Psoas muscle (tissue), 8 donors: ENCODE data around the gene SYT1. TPM values are rescaled to one million over a fixed set of nuclear protein-coding genes. Genes with fewer than 3 reads are reported as not detected.

Experiments
- ATAC-seq, 4 donors: fragments of 200-7000 bp; cut with Tn5 transposase; one replicate each; pipeline ENCODE4 v1.9.1; 2020; ENCODE audit warnings: moderate library complexity in 3 of 4, mild to moderate bottlenecking in 2 of 4
- DNase-seq, 2 donors: peaks; one replicate each; pipeline ENCODE4 v3.0.0-alpha.2; 2020
- H3K27ac ChIP-seq: fragments of 200-600 bp; one replicate; pipeline ENCODE4 v1.8.0; 2022
- H3K27me3 ChIP-seq, 3 donors: fragments of 200-600 bp in 1 of 3; one replicate each; pipeline versions ENCODE4 v1.6.1 to v1.8.0; 2013 to 2022; ENCODE audit warnings: low read length in 2 of 3, mild to moderate bottlenecking in 2 of 3, moderate library complexity in 1 of 3; ENCODE audit not compliant: insufficient read depth in 3 of 3
- H3K36me3 ChIP-seq, 2 donors: fragments of 200-600 bp in 1 of 2; one replicate each; pipeline versions ENCODE4 v1.6.1 to v1.8.0; 2013 to 2022; ENCODE audit warnings: low read depth in 1 of 2, mild to moderate bottlenecking in 1 of 2, moderate library complexity in 1 of 2; ENCODE audit not compliant: insufficient read depth in 1 of 2
- H3K4me1 ChIP-seq: fragments of 200-600 bp; one replicate; pipeline ENCODE4 v1.8.0; 2022
- H3K4me3 ChIP-seq: fragments of 200-600 bp; one replicate; pipeline ENCODE4 v1.8.0; 2022; ENCODE audit warnings: mild to moderate bottlenecking
- H3K9me3 ChIP-seq: fragments of 200-600 bp; one replicate; pipeline ENCODE4 v1.8.0; 2022
- WGBS, 3 donors: extraction: QIAGEN DNeasy Blood & Tissue Kit; methylation state at CpG; one replicate each; pipeline versions ENCODE4 v1.1.6 to v1.1.7; 2013; 5-methylcytosine and 5-hydroxymethylcytosine counted together
- intact Hi-C, 2 donors: fragments of 100-400 bp; cut with DNase I; formaldehyde crosslinking; loops; one replicate each; pipeline versions ENCODE4 v1.11.0 to v1.14.2; 2022
- polyA plus RNA-seq, 3 donors: library from polyadenylated mRNA; stranded (reverse); fragments of 200-250 nt; gene quantifications; one replicate each; pipeline ENCODE4 v1.2.3, GENCODE V29; 2013
- total RNA-seq, 4 donors: library from RNA; stranded (reverse); fragmentation: NEBNext Ultra II Directional in 2 of 4; extraction: Animal tissue kit (Norgen Biotek cat#: 25700) in 2 of 4; gene quantifications; one replicate each; pipeline versions ENCODE4 v1.2.1 to v1.2.4, GENCODE V29; 2021 to 2023
- TF ChIP-seq, protein P1 (sequence below): fragments of 200-600 bp; IDR thresholded peaks from one replicate; pipeline ENCODE4 v1.8.0; 2022; ENCODE audit warnings: antibody characterized with exemption
- donor health status: healthy with polysubstance abuse.
- donor health status: DM: no; HTN: no; CAD: no; lungs with moderate emphysema.
- donor health status: Bipolar disorder and iron deficiency.
- donor health status: healthy.
- donor health status: DM: yes; HTN: yes; CAD: no.
- donor health status: DM: no; HTN: no; CAD: no.
- donor health status: DM: no; HTN: no; CAD: no.
- donor health status: DM: yes; HTN: yes; CAD: no.

Gene SYT1
- total and polyA plus RNA-seq, 7 donors: 0.05 to 0.34 (median 0.14) TPM; not detected in 2

DNA sequence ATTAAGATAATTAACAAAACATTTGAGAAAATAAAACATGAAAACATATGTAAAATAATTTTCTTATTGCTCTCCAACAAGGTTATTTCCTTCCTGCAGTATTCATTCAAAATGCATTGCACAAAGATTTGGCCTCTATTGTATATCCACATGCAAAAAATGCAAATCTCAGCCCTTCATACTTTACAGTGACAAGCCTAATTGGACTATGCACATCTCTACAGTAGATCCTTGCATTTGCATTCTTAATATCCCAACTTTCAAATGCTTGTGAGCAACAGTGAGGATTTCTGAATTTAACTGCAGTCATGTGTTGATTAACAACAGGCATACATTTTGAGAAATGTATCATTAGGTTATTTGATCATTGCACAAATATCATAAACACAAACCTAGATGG, 492.5 kb downstream of the SYT1 start:
- intact Hi-C loops: no loop called here
- Histone ChIP-seq H3K27ac (no peak overlapping the region), H3K36me3 (no peaks in the 10 kb centered on the region), H3K4me1 (no peaks in the 10 kb centered on the region), H3K9me3 (no peaks in the 10 kb centered on the region), H3K4me3 (no peak overlapping the region), H3K27me3 (no peaks in the 10 kb centered on the region)
- DNase-seq: no peak
- TF ChIP-seq, protein P1, sequence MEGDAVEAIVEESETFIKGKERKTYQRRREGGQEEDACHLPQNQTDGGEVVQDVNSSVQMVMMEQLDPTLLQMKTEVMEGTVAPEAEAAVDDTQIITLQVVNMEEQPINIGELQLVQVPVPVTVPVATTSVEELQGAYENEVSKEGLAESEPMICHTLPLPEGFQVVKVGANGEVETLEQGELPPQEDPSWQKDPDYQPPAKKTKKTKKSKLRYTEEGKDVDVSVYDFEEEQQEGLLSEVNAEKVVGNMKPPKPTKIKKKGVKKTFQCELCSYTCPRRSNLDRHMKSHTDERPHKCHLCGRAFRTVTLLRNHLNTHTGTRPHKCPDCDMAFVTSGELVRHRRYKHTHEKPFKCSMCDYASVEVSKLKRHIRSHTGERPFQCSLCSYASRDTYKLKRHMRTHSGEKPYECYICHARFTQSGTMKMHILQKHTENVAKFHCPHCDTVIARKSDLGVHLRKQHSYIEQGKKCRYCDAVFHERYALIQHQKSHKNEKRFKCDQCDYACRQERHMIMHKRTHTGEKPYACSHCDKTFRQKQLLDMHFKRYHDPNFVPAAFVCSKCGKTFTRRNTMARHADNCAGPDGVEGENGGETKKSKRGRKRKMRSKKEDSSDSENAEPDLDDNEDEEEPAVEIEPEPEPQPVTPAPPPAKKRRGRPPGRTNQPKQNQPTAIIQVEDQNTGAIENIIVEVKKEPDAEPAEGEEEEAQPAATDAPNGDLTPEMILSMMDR: no peak
- ATAC-seq: no peak

- Histone ChIP-seq H3K4me1 (no peaks in the 10 kb centered on the region), H3K36me3 (no peaks in the 10 kb centered on the region), H3K4me3 (no peak overlapping the region), H3K9me3 (no peaks in the 10 kb centered on the region), H3K27ac (no peak overlapping the region), H3K27me3 (no peaks in the 10 kb centered on the region)
- intact Hi-C loops: no loop called here
- DNase-seq (no peak), ATAC-seq (no peak)
- WGBS, 3 donors: 77 to 80% (median 78%) methylated on average over 5 of the region's 5 CpGs
- TF ChIP-seq, protein P1: no peak
Observed at GRCh38 chr12:79358716-79359300, 494.2 kb downstream of the SYT1 start.

DNA sequence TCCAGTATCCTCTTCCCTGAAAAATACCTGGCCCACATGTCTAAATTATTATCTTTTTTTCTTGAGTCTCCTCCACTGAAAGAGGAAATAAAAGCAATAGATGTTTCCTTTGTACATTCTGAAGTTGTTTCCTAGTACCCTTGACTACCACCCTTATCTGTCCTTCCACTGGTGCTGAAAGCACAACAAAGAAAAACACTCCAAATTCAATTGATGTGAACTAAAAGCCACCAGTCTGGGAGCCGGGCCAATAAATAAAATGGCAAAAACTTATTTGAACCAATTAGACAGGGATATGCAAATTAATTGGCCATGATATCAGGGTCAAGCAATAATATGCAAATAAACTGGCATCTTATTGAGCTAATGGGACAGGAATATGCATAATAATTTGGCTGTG, 495.7 kb downstream of the SYT1 start:
- Histone ChIP-seq H3K4me3 (no peak overlapping the region), H3K27ac (no peak overlapping the region), H3K4me1 (no peaks in the 10 kb centered on the region), H3K36me3 (no peaks in the 10 kb centered on the region), H3K27me3 (no peaks in the 10 kb centered on the region), H3K9me3 (no peaks in the 10 kb centered on the region)
- DNase-seq (no peak), ATAC-seq (no peak)
- TF ChIP-seq, protein P1: no peak
- intact Hi-C loops: no loop called here
- 73 to 75% (median 73%) methylated on average over 1 of the region's 1 CpG for WGBS, 3 donors

GRCh38 chr12:79360936-79361335, 496.4 kb downstream of the SYT1 start:
- intact Hi-C loops: no loop called here
- Histone ChIP-seq H3K4me1 (no peaks in the 10 kb centered on the region), H3K27ac (no peak overlapping the region), H3K4me3 (no peak overlapping the region), H3K9me3 (no peaks in the 10 kb centered on the region), H3K27me3 (no peaks in the 10 kb centered on the region), H3K36me3 (no peaks in the 10 kb centered on the region)
- TF ChIP-seq, protein P1: no peak
- ATAC-seq: no peak
- no peak for DNase-seq

- Histone ChIP-seq H3K27me3 (no peaks in the 10 kb centered on the region), H3K36me3 (no peaks in the 10 kb centered on the region), H3K4me1 (no peaks in the 10 kb centered on the region), H3K4me3 (no peak overlapping the region), H3K27ac (no peak overlapping the region), H3K9me3 (no peaks in the 10 kb centered on the region)
- TF ChIP-seq, protein P1: no peak
- no peak for ATAC-seq
- intact Hi-C loops: no loop called here
- DNase-seq: no peak
- 72 to 77% (median 77%) methylated on average over 4 of the region's 4 CpGs for WGBS, 3 donors
Observed at GRCh38 chr12:79364197-79364596, 499.6 kb downstream of the SYT1 start.
